ENCODE data around the gene MOV10L1. TPM values are rescaled to one million over a fixed set of nuclear protein-coding genes. Genes with fewer than 3 reads are reported as not detected.
A peak's percentile ranks its signal among the peaks of the same experiment; 100 is the strongest.

The MOV10L1 gene
- total RNA-seq, 2 experiments from 2014 or later, result not detected

- no peak for TF ChIP-seq CTCF (IDR thresholded peaks at IDR 0.05)
- ChIA-PET POLR2A (no interaction called here), CTCF (no interaction called here)
- intact Hi-C loops (cut with DNase I, micrococcal nuclease), result no loop called here
- H3K9me3 ChIP-seq (ENCODE audit: control insufficient read depth in 1 of 2, insufficient read depth in 1 of 2, low read length in 2 of 2), result peaks cover 0 to 4% of the 10 kb centered on the region in 2 experiments
- no peak overlapping the region for H3K27ac Mint-ChIP-seq
- DNase-seq (peak in 1 of 14 experiments; percentile 19), ATAC-seq (ENCODE audit: poor library complexity) (no peak)
- no peak overlapping the region for H3K4me3 ChIP-seq (ENCODE audit: low read length)
- H3K9me3 Mint-ChIP-seq, result no peaks in the 10 kb centered on the region
- no peaks in the 10 kb centered on the region for H3K36me3 ChIP-seq (ENCODE audit: insufficient read depth, low read length)
- H3K27ac ChIP-seq (ENCODE audit: low read depth in 1 of 2, low read length in 2 of 2), result no peak overlapping the region
- H3K4me1 Mint-ChIP-seq (ENCODE audit: low read depth), result no peaks in the 10 kb centered on the region
- H3K27me3 Mint-ChIP-seq, result peaks cover 8% of the 10 kb centered on the region
- H3K36me3 Mint-ChIP-seq (ENCODE audit: low read depth), result no peaks in the 10 kb centered on the region
- H3K27me3 ChIP-seq (ENCODE audit: control insufficient read depth in 1 of 2, insufficient read depth in 2 of 2, low read length in 2 of 2), result peaks cover 5% of the 10 kb centered on the region in 2 experiments
- no peaks in the 10 kb centered on the region for H3K4me1 ChIP-seq (ENCODE audit: insufficient read depth, low read length)
- H3K4me3 Mint-ChIP-seq, result no peak overlapping the region
Observed at GRCh38 chr22:50178471-50178864, 88.7 kb downstream of the MOV10L1 start.

- Mint-ChIP-seq H3K4me1 (ENCODE audit: low read depth) (no peaks in the 10 kb centered on the region), H3K9me3 (no peaks in the 10 kb centered on the region), H3K27ac (no peak overlapping the region), H3K4me3 (no peak overlapping the region), H3K27me3 (peaks cover 8% of the 10 kb centered on the region), H3K36me3 (ENCODE audit: low read depth) (no peaks in the 10 kb centered on the region)
- intact Hi-C loops (cut with DNase I, micrococcal nuclease), result no loop called here
- no peaks in the 10 kb centered on the region for H3K27me3 ChIP-seq (ENCODE audit: control insufficient read depth in 1 of 2, insufficient read depth in 2 of 2, low read length in 2 of 2)
- no peak overlapping the region for H3K4me3 ChIP-seq (ENCODE audit: low read length)
- POLR2A ChIA-PET, result no interaction called here
- DNase-seq (peak in 2 of 14 experiments; percentile 17 to 23), ATAC-seq (ENCODE audit: poor library complexity) (no peak)
- no peaks in the 10 kb centered on the region for H3K36me3 ChIP-seq (ENCODE audit: insufficient read depth, low read length)
- TF ChIP-seq CTCF (IDR thresholded peaks at IDR 0.05), result no peak
- peaks cover 0 to 4% of the 10 kb centered on the region in 2 experiments for H3K9me3 ChIP-seq (ENCODE audit: control insufficient read depth in 1 of 2, insufficient read depth in 1 of 2, low read length in 2 of 2)
- no peak overlapping the region for H3K27ac ChIP-seq (ENCODE audit: low read depth in 1 of 2, low read length in 2 of 2)
- H3K4me1 ChIP-seq (ENCODE audit: insufficient read depth, low read length), result no peaks in the 10 kb centered on the region
- CTCF ChIA-PET, result no interaction called here
Observed at GRCh38 chr22:50178871-50179869, 89.4 kb downstream of the MOV10L1 start.

GRCh38 chr22:50179937-50180726 lies 90.3 kb downstream of the MOV10L1 start:
- no peaks in the 10 kb centered on the region for H3K4me1 Mint-ChIP-seq (ENCODE audit: low read depth)

More at GRCh38 chr22:50179937-50180726, 90.3 kb downstream of the MOV10L1 start:
- Histone ChIP-seq H3K4me1 (ENCODE audit: insufficient read depth, low read length) (peaks cover 8% of the 10 kb centered on the region), H3K27ac (ENCODE audit: low read depth in 1 of 2, low read length in 2 of 2) (no peak overlapping the region), H3K27me3 (ENCODE audit: control insufficient read depth in 1 of 2, insufficient read depth in 2 of 2, low read length in 2 of 2) (peaks cover 0 to 2% of the 10 kb centered on the region in 2 experiments), H3K4me3 (ENCODE audit: low read length) (no peak overlapping the region), H3K9me3 (ENCODE audit: control insufficient read depth in 1 of 2, insufficient read depth in 1 of 2, low read length in 2 of 2) (peaks cover 0 to 4% of the 10 kb centered on the region in 2 experiments), H3K36me3 (ENCODE audit: insufficient read depth, low read length) (no peaks in the 10 kb centered on the region)
- DNase-seq (peak in 1 of 14 experiments; percentile 24), ATAC-seq (ENCODE audit: poor library complexity) (no peak)
- intact Hi-C loops (cut with DNase I, micrococcal nuclease), result no loop called here
- H3K36me3 Mint-ChIP-seq (ENCODE audit: low read depth), result no peaks in the 10 kb centered on the region
- H3K27me3 Mint-ChIP-seq, result peaks cover 8% of the 10 kb centered on the region
- no peaks in the 10 kb centered on the region for H3K9me3 Mint-ChIP-seq
- no peak for TF ChIP-seq CTCF (IDR thresholded peaks at IDR 0.05)
- ChIA-PET CTCF (no interaction called here), POLR2A (no interaction called here)
- peak overlapping the region; percentile 11 for H3K4me3 Mint-ChIP-seq
- no peak overlapping the region for H3K27ac Mint-ChIP-seq
